GM21447 (cell line): Measurements from ENCODE around the gene TPK1.
A peak's percentile ranks its signal among the peaks of the same experiment; 100 is the strongest.
"Not testable (repeated sequence)": the region's sequence is repeated elsewhere in the genome, so short reads cannot be mapped to it uniquely, and the experiment has no call there.

Experiments
- ATAC-seq: cut with Tn5 transposase; IDR thresholded peaks from one replicate; pipeline ENCODE4 v1.9.1; 2021; ENCODE audit not compliant: unreplicated experiment

The TPK1 gene

GRCh38 chr7:144726840-144727239 lies 109.0 kb downstream of the TPK1 start:
- ATAC-seq: not testable (repeated sequence)

GRCh38 chr7:144725070-144725469 lies 110.8 kb downstream of the TPK1 start:
- ATAC-seq: peak; percentile 100

GRCh38 chr7:144723301-144723700 lies 112.6 kb downstream of the TPK1 start:
- no peak for ATAC-seq

GRCh38 chr7:144720710-144721109 lies 115.1 kb downstream of the TPK1 start:
- no peak for ATAC-seq

- ATAC-seq: no peak
Observed at GRCh38 chr7:144720149-144720548, 115.7 kb downstream of the TPK1 start.

GRCh38 chr7:144717720-144718119 lies 118.1 kb downstream of the TPK1 start:
- ATAC-seq: no peak

- no peak for ATAC-seq
Observed at GRCh38 chr7:144713850-144714249, 122.0 kb downstream of the TPK1 start.

GRCh38 chr7:144710791-144711190 lies 125.1 kb downstream of the TPK1 start:
- no peak for ATAC-seq

GRCh38 chr7:144709066-144709465 lies 126.8 kb downstream of the TPK1 start:
- ATAC-seq: no peak

- ATAC-seq: no peak
Observed at GRCh38 chr7:144691240-144691639, 144.6 kb downstream of the TPK1 start.

- no peak for ATAC-seq
Observed at GRCh38 chr7:144682581-144683280, 153.1 kb downstream of the TPK1 start.

- no peak for ATAC-seq
Observed at GRCh38 chr7:144676492-144676891, 159.4 kb downstream of the TPK1 start.

GRCh38 chr7:144674550-144674949 lies 161.3 kb downstream of the TPK1 start:
- no peak for ATAC-seq

- ATAC-seq: no peak
Observed at GRCh38 chr7:144672869-144673268, 163.0 kb downstream of the TPK1 start.

GRCh38 chr7:144671429-144671828 lies 164.4 kb downstream of the TPK1 start:
- ATAC-seq: no peak

- no peak for ATAC-seq
Observed at GRCh38 chr7:144670218-144670617, 165.6 kb downstream of the TPK1 start.

- ATAC-seq: no peak
Observed at GRCh38 chr7:144668503-144668902, 167.3 kb downstream of the TPK1 start.

- ATAC-seq: no peak
Observed at GRCh38 chr7:144665689-144666381, 170.0 kb downstream of the TPK1 start.

- no peak for ATAC-seq
Observed at GRCh38 chr7:144659211-144659610, 176.6 kb downstream of the TPK1 start.

- no peak for ATAC-seq
Observed at GRCh38 chr7:144656965-144657517, 178.8 kb downstream of the TPK1 start.

GRCh38 chr7:144653449-144653848 lies 182.4 kb downstream of the TPK1 start:
- no peak for ATAC-seq

GRCh38 chr7:144650439-144650838 lies 185.4 kb downstream of the TPK1 start:
- no peak for ATAC-seq
